Mesendoderm (in vitro differentiated cells): ENCODE results near the gene SETD3.

Experiments
- DNase-seq: peaks from one replicate; pipeline ENCODE4 v3.0.0; 2013
- H2AK5ac ChIP-seq: 2 replicates; pipeline ENCODE4 v1.6.1; 2013; ENCODE audit warnings: low read length, inconsistent platforms
- H2BK120ac ChIP-seq: 2 replicates; pipeline ENCODE4 v1.6.1; 2013; ENCODE audit warnings: low read depth, mild to moderate bottlenecking, low read length, moderate library complexity, mixed read lengths
- H2BK15ac ChIP-seq: replicated peaks from 2 replicates; pipeline ENCODE4 v1.6.1; 2013; ENCODE audit warnings: low read depth, mild to moderate bottlenecking, moderate library complexity
- H2BK5ac ChIP-seq: 2 replicates; pipeline ENCODE4 v1.6.1; 2013; ENCODE audit warnings: low read length, inconsistent platforms
- H3K18ac ChIP-seq: 2 replicates; pipeline ENCODE4 v1.6.1; 2013; ENCODE audit warnings: mild to moderate bottlenecking, low read length, mixed read lengths
- H3K23ac ChIP-seq: one replicate; pipeline ENCODE4 v1.6.1; 2013; ENCODE audit warnings: low read length
- H3K27ac ChIP-seq: 2 replicates; pipeline ENCODE4 v1.5.1; 2013; ENCODE audit warnings: low read depth, mild to moderate bottlenecking, inconsistent platforms, low read length, moderate library complexity
- H3K27me3 ChIP-seq: 2 replicates; pipeline ENCODE4 v1.6.1; 2013; ENCODE audit warnings: low read length, control low read depth, mild to moderate bottlenecking, inconsistent platforms; ENCODE audit not compliant: insufficient read depth, poor library complexity
- H3K36me3 ChIP-seq: 2 replicates; pipeline ENCODE4 v1.6.1; 2013; ENCODE audit warnings: low read length, inconsistent platforms; ENCODE audit not compliant: control insufficient read depth, insufficient read depth
- H3K4ac ChIP-seq: one replicate; pipeline ENCODE4 v1.6.1; 2013; ENCODE audit warnings: low read depth, mild to moderate bottlenecking, low read length, moderate library complexity
- H3K4me1 ChIP-seq: 2 replicates; pipeline ENCODE4 v1.6.1; 2013; ENCODE audit warnings: low read depth, low read length, inconsistent platforms; ENCODE audit not compliant: control insufficient read depth
- H3K4me2 ChIP-seq: 2 replicates; pipeline ENCODE4 v1.6.1; 2013; ENCODE audit warnings: low read length
- H3K4me3 ChIP-seq: 2 replicates; pipeline ENCODE4 v1.5.1; 2013; ENCODE audit warnings: mild to moderate bottlenecking, low read length
- H3K56ac ChIP-seq: one replicate; pipeline ENCODE4 v1.6.1; 2013; ENCODE audit warnings: low read length
- H3K79me1 ChIP-seq: 2 replicates; pipeline ENCODE4 v1.6.1; 2013; ENCODE audit warnings: low read length, inconsistent platforms
- H3K79me2 ChIP-seq: 2 replicates; pipeline ENCODE4 v1.6.1; 2013; ENCODE audit warnings: mild to moderate bottlenecking, low read length; ENCODE audit not compliant: control insufficient read depth, insufficient read depth
- H3K9ac ChIP-seq: 2 replicates; pipeline ENCODE4 v1.6.1; 2013; ENCODE audit warnings: low read length, inconsistent platforms
- H4K5ac ChIP-seq: one replicate; pipeline ENCODE4 v1.6.1; 2013; ENCODE audit warnings: low read length
- H4K8ac ChIP-seq: one replicate; pipeline ENCODE4 v1.6.1; 2013; ENCODE audit warnings: low read depth, mild to moderate bottlenecking, control low read depth, low read length, moderate library complexity
- WGBS: extraction: QIAGEN DNeasy Blood & Tissue Kit; methylation state at CpG from one replicate; pipeline ENCODE4 v1.1.7; 2013; ENCODE audit warnings: low lambda C conversion rate, missing lambda C conversion rate; ENCODE audit not compliant: insufficient coverage; ENCODE audit errors: extremely low coverage; 5-methylcytosine and 5-hydroxymethylcytosine counted together

The SETD3 gene

GRCh38 chr14:99511421-99512109 lies 30.9 kb upstream of the SETD3 start:
- Histone ChIP-seq H3K36me3 (peaks cover 4% of the 10 kb centered on the region), H3K9ac (no peak overlapping the region), H3K56ac (no peak overlapping the region), H4K5ac (no peak overlapping the region), H3K4me3 (no peak overlapping the region), H3K79me2 (no peaks in the 10 kb centered on the region), H3K18ac (no peak overlapping the region), H3K4me2 (no peak overlapping the region), H2BK15ac (no peak overlapping the region), H3K23ac (no peak overlapping the region), H3K4me1 (no peaks in the 10 kb centered on the region), H2BK120ac (no peak overlapping the region), H3K79me1 (no peaks in the 10 kb centered on the region), H2AK5ac (no peak overlapping the region), H3K27ac (no peak overlapping the region), H4K8ac (no peak overlapping the region), H2BK5ac (no peak overlapping the region), H3K27me3 (no peaks in the 10 kb centered on the region), H3K4ac (no peak overlapping the region)
- DNase-seq: no peak
- no CpG with 5 or more reads among the region's 12 CpGs for WGBS

GRCh38 chr14:99510556-99511139 lies 30.0 kb upstream of the SETD3 start:
- no peak overlapping the region for H3K27ac ChIP-seq
- H4K8ac ChIP-seq: no peak overlapping the region
- H3K23ac ChIP-seq: no peak overlapping the region
- H2BK120ac ChIP-seq: no peak overlapping the region
- H3K4ac ChIP-seq: no peak overlapping the region
- H3K9ac ChIP-seq: no peak overlapping the region
- H3K4me3 ChIP-seq: no peak overlapping the region
- no peaks in the 10 kb centered on the region for H3K79me2 ChIP-seq
- no peak for DNase-seq
- H3K18ac ChIP-seq: no peak overlapping the region
- H3K36me3 ChIP-seq: peaks cover 9% of the 10 kb centered on the region
- no peak overlapping the region for H2AK5ac ChIP-seq
- WGBS: no CpG with 5 or more reads among the region's 15 CpGs
- H3K79me1 ChIP-seq: no peaks in the 10 kb centered on the region
- no peak overlapping the region for H2BK5ac ChIP-seq
- no peak overlapping the region for H3K4me2 ChIP-seq
- no peaks in the 10 kb centered on the region for H3K4me1 ChIP-seq
- H2BK15ac ChIP-seq: no peak overlapping the region
- no peak overlapping the region for H3K56ac ChIP-seq
- H3K27me3 ChIP-seq: no peaks in the 10 kb centered on the region
- no peak overlapping the region for H4K5ac ChIP-seq

- H3K56ac ChIP-seq: no peak overlapping the region
- H2AK5ac ChIP-seq: no peak overlapping the region
- no peak overlapping the region for H2BK5ac ChIP-seq
- no peak overlapping the region for H3K4me3 ChIP-seq
- peaks cover 12% of the 10 kb centered on the region for H3K36me3 ChIP-seq
- no peak for DNase-seq
- no peaks in the 10 kb centered on the region for H3K79me1 ChIP-seq
- H3K4ac ChIP-seq: no peak overlapping the region
- no peak overlapping the region for H3K4me2 ChIP-seq
- H3K23ac ChIP-seq: no peak overlapping the region
- no peak overlapping the region for H3K9ac ChIP-seq
- no peak overlapping the region for H2BK15ac ChIP-seq
- H4K5ac ChIP-seq: no peak overlapping the region
- H2BK120ac ChIP-seq: no peak overlapping the region
- no peaks in the 10 kb centered on the region for H3K4me1 ChIP-seq
- no peaks in the 10 kb centered on the region for H3K79me2 ChIP-seq
- no peaks in the 10 kb centered on the region for H3K27me3 ChIP-seq
- no peak overlapping the region for H3K18ac ChIP-seq
- no CpG with 5 or more reads among the region's 27 CpGs for WGBS
- no peak overlapping the region for H3K27ac ChIP-seq
- no peak overlapping the region for H4K8ac ChIP-seq
Observed at GRCh38 chr14:99509871-99510555, 29.4 kb upstream of the SETD3 start.

- Histone ChIP-seq H3K27me3 (no peaks in the 10 kb centered on the region), H3K79me2 (no peaks in the 10 kb centered on the region), H3K4ac (no peak overlapping the region), H3K9ac (no peak overlapping the region), H2AK5ac (no peak overlapping the region), H2BK120ac (no peak overlapping the region), H4K8ac (no peak overlapping the region), H2BK5ac (no peak overlapping the region), H3K79me1 (no peaks in the 10 kb centered on the region), H3K4me2 (no peak overlapping the region), H3K18ac (no peak overlapping the region), H2BK15ac (no peak overlapping the region), H3K23ac (no peak overlapping the region), H3K27ac (no peak overlapping the region), H3K56ac (no peak overlapping the region), H3K4me3 (no peak overlapping the region), H4K5ac (no peak overlapping the region), H3K36me3 (peaks cover 16% of the 10 kb centered on the region), H3K4me1 (no peaks in the 10 kb centered on the region)
- WGBS: no CpG with 5 or more reads among the region's 23 CpGs
- peak; percentile 40 for DNase-seq
Observed at GRCh38 chr14:99508896-99509629, 28.4 kb upstream of the SETD3 start.

- Histone ChIP-seq H3K27ac (no peak overlapping the region), H3K4me1 (no peaks in the 10 kb centered on the region), H4K5ac (no peak overlapping the region), H3K27me3 (no peaks in the 10 kb centered on the region), H3K18ac (no peak overlapping the region), H2AK5ac (no peak overlapping the region), H3K4me2 (no peak overlapping the region), H2BK5ac (no peak overlapping the region), H4K8ac (no peak overlapping the region), H3K9ac (no peak overlapping the region), H2BK15ac (no peak overlapping the region), H3K36me3 (peaks cover 16% of the 10 kb centered on the region), H3K4ac (no peak overlapping the region), H3K23ac (no peak overlapping the region), H3K79me2 (no peaks in the 10 kb centered on the region), H3K56ac (no peak overlapping the region), H3K4me3 (no peak overlapping the region), H2BK120ac (no peak overlapping the region), H3K79me1 (no peaks in the 10 kb centered on the region)
- DNase-seq: no peak
- no CpG with 5 or more reads among the region's 13 CpGs for WGBS
Observed at GRCh38 chr14:99507860-99508640, 27.4 kb upstream of the SETD3 start.
